Measurements from ENCODE around the gene RAB8B.

RAB8B gene

GRCh38 chr15:63196842-63197241, 7.4 kb downstream of the RAB8B start:
- peak overlapping the region in 1 of 3 experiments; percentile 89 for H3K27ac Mint-ChIP-seq
- no peaks in the 10 kb centered on the region for H3K9me3 Mint-ChIP-seq
- H3K36me3 Mint-ChIP-seq (ENCODE audit: low read depth), result peaks cover 9% of the 10 kb centered on the region
- no peak overlapping the region for H3K4me3 Mint-ChIP-seq
- no peaks in the 10 kb centered on the region for H3K27me3 Mint-ChIP-seq (ENCODE audit: low read depth)
- peaks cover 68% of the 10 kb centered on the region for H3K4me1 Mint-ChIP-seq
- no peak for TF ChIP-seq CTCF (IDR thresholded peaks at IDR 0.05; ENCODE audit: unreplicated experiment in 3 of 3)

GRCh38 chr15:63197626-63198025, 8.2 kb downstream of the RAB8B start:
- peaks cover 9% of the 10 kb centered on the region for H3K36me3 Mint-ChIP-seq (ENCODE audit: low read depth)

GRCh38 chr15:63198371-63199250, 9.2 kb downstream of the RAB8B start:
- Mint-ChIP-seq H3K4me1 (peaks cover 70% of the 10 kb centered on the region), H3K36me3 (ENCODE audit: low read depth) (peaks cover 9% of the 10 kb centered on the region), H3K27me3 (ENCODE audit: low read depth) (no peaks in the 10 kb centered on the region), H3K27ac (peak overlapping the region in 2 of 3 experiments; percentile 15 to 43), H3K9me3 (no peaks in the 10 kb centered on the region), H3K4me3 (no peak overlapping the region)
- TF ChIP-seq CTCF (IDR thresholded peaks at IDR 0.05; ENCODE audit: unreplicated experiment in 3 of 3), result no peak

More at GRCh38 chr15:63197626-63198025, 8.2 kb downstream of the RAB8B start:
- no peak for TF ChIP-seq CTCF (IDR thresholded peaks at IDR 0.05; ENCODE audit: unreplicated experiment in 3 of 3)
- no peaks in the 10 kb centered on the region for H3K27me3 Mint-ChIP-seq (ENCODE audit: low read depth)
- H3K27ac Mint-ChIP-seq, result no peak overlapping the region
- peaks cover 65% of the 10 kb centered on the region for H3K4me1 Mint-ChIP-seq
- no peaks in the 10 kb centered on the region for H3K9me3 Mint-ChIP-seq
- H3K4me3 Mint-ChIP-seq, result no peak overlapping the region

GRCh38 chr15:63200464-63201249, 11.3 kb downstream of the RAB8B start:
- Mint-ChIP-seq H3K4me3 (no peak overlapping the region), H3K4me1 (peaks cover 54% of the 10 kb centered on the region), H3K27me3 (ENCODE audit: low read depth) (no peaks in the 10 kb centered on the region), H3K27ac (peak overlapping the region in 1 of 3 experiments; percentile 39), H3K9me3 (no peaks in the 10 kb centered on the region), H3K36me3 (ENCODE audit: low read depth) (peaks cover 9% of the 10 kb centered on the region)
- TF ChIP-seq CTCF (IDR thresholded peaks at IDR 0.05; ENCODE audit: unreplicated experiment in 3 of 3), result no peak

GRCh38 chr15:63202861-63203260, 13.5 kb downstream of the RAB8B start:
- Mint-ChIP-seq H3K9me3 (no peaks in the 10 kb centered on the region), H3K4me1 (peaks cover 50% of the 10 kb centered on the region), H3K36me3 (ENCODE audit: low read depth) (peaks cover 11% of the 10 kb centered on the region), H3K27ac (peak overlapping the region; percentile 45 to 76 (median 46)), H3K27me3 (ENCODE audit: low read depth) (no peaks in the 10 kb centered on the region), H3K4me3 (no peak overlapping the region)
- TF ChIP-seq CTCF (IDR thresholded peaks at IDR 0.05; ENCODE audit: unreplicated experiment in 3 of 3), result no peak

Measured in nephron (organoid).